Choroid plexus epithelial cell (primary cell): ENCODE data around the gene YTHDF2.
"Not testable (repeated sequence)": the region's sequence is repeated elsewhere in the genome, so short reads cannot be mapped to it uniquely, and the experiment has no call there.

Source experiments
- DNase-seq: peaks from one replicate; pipeline ENCODE4 v3.0.0-alpha.2; 2010; ENCODE audit warnings: low read depth
- H3K4me3 ChIP-seq: 2 replicates; pipeline ENCODE4 v1.5.1; 2011; ENCODE audit warnings: low read depth, mild to moderate bottlenecking, control low read depth, low read length, moderate library complexity
- CTCF ChIP-seq: conservative IDR thresholded peaks from 2 replicates; pipeline ENCODE4 v1.5.1; 2011; ENCODE audit warnings: low read depth, mild to moderate bottlenecking, control low read depth, inconsistent platforms, low read length, moderate library complexity

YTHDF2 gene

DNA sequence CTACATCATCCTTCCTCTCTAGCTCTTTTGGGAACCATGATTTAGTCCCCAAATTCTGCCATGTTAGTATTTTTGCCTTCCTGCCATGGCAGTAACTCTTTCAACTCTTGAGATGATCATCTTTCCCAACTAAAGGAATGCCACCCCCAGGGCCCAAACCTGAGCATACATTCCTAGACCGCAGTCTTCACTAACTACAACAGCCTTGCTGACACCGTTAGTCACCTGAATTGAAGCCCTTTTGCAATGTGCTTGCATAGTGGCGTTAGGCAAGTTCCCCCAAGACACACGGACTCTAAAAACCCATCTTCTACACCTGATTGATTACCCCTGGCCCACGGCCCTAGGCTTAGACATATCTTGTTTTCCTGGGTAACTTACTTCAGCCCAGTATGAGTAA lies 16.4 kb upstream of the YTHDF2 start:
- H3K4me3 ChIP-seq: no peak overlapping the region
- TF ChIP-seq CTCF: no peak
- DNase-seq: no peak

DNA sequence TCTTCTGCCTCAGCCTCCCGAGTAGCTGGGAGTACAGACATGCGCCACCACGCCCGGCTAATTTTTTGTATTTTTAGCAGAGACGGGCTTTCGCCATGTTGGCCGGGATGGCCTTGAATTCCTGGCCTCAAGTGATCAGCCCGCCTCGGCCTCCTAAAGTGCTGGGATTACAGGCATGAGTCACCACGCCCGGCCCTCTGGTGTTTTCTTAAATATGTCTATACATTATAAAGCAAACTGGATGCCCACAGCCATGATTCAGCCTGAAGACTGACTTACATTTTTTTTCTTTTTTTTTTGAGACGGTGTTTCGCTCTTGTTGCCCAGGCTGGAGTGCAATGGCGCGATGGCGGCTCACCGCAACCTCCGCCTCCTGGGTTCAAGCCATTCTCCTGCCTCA lies 14.8 kb upstream of the YTHDF2 start:
- DNase-seq, H3K4me3 ChIP-seq: not testable (repeated sequence)

DNA sequence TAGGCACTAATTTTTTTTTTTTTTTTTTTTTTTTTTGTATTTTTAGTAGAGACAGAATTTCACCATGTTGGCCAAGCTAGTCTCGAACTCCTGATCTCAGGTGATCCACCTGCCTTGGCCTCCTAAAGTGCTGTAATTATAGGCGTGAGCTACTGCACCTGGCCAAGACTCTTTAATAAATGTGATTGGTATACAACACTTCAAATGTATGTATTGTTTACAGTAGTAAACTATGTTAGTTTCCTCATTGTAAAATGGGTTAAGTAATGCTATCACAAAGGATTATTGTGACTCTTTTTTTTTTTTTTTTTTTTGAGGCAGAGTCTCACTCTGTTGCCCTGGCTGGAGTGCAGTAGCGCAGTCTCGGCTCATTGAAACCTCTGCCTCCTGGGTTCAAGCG lies 11.4 kb upstream of the YTHDF2 start:
- not testable (repeated sequence) for DNase-seq, H3K4me3 ChIP-seq

GRCh38 chr1:28735961-28736449 lies 735 bp upstream of the YTHDF2 start:
- H3K4me3 ChIP-seq: peak overlapping the region; percentile 90
- no peak for DNase-seq
- TF ChIP-seq CTCF: no peak

- peak overlapping the region; percentile 90 for H3K4me3 ChIP-seq
- peak; percentile 45 for DNase-seq
- no peak for TF ChIP-seq CTCF
Observed at GRCh38 chr1:28737307-28738132, 780 bp downstream of the YTHDF2 start.

GRCh38 chr1:28740118-28740517 lies 3.4 kb downstream of the YTHDF2 start:
- no peak for TF ChIP-seq CTCF
- H3K4me3 ChIP-seq: no peak overlapping the region
- no peak for DNase-seq

DNA sequence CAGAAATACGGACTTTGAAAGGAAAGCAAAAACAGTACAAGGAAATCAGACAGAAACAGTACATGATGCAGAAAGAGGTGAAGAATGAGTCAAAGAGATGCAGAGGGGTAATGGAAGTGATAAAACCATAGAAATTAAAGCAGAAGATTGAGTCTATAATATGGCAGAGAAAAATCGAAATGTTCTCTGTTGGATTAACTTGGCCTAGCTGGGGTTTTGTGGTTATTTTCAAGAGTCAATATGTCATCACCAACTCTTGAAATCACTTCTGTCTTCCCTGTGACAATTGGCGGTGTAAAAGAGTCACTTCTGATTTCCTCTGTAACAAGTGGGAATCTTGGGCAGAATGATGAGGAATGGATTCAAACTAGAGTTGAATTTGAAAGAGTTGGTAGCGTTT lies 7.4 kb downstream of the YTHDF2 start:
- no peak for DNase-seq
- H3K4me3 ChIP-seq: no peak overlapping the region
- no peak for TF ChIP-seq CTCF

DNA sequence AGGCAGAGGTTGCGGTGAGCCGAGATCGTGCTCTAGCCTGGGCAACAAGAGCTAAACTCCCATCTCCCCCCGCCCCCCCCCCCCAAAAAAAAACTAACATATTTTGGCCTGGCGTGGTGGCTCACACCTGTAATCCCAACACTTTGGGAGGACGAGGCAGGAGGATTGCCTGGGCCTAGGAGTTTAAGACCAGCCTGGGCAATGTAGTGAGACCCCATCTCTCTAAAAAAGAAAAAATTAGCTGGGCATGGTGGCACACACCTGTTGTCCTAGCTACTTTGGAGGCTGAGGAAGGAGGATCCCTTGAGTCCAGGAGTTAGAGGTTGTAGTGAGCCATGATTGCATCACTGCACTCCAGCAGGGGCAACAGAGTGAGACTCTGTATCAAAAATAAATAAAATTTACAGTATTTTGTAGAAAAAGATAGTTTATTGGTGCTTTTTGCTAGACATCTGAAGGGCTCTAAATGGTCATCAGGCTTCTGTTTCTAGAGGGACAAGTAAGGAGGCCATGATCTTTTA lies 9.0 kb downstream of the YTHDF2 start:
- no peak for DNase-seq
- H3K4me3 ChIP-seq: no peak overlapping the region
- TF ChIP-seq CTCF: no peak
